Measurements from ENCODE around the gene KLHL42. TPM values are rescaled to one million over a fixed set of nuclear protein-coding genes. Genes with fewer than 3 reads are reported as not detected.

The KLHL42 gene
- total RNA-seq, 2 donors from 2014 or later, result 94.6 to 111 TPM

DNA sequence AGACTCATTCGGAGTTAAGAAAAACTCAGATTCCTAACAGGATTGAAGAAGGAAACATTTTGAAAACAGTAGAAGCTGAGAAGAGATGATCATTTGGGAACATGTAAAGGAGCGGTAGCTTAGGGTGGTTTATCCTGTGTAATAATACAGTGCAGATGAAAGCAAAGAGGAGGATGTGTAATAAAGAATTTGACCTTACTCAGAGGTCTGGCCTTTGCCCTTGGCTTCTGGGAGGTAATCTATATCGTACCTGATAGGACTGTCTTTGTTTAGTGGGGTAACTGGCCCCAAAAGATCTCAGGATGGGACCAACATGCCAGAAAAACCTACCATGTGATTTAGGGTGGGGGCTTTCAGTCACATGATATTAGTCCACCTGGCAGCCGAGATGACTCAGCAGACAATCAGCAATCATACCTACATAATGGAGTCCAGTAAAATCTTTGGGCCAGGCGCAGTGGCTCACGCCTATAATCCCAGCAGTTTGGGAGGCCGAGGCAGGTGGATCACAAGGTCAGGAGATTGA, 23.3 kb upstream of the KLHL42 start:
- Histone ChIP-seq H3K27me3 (replicated peaks; ENCODE audit: insufficient read depth) (no peaks in the 10 kb centered on the region), H3K27ac (no peak overlapping the region), H3K36me3 (peaks cover 10% of the 10 kb centered on the region), H3K4me3 (no peak overlapping the region), H3K9me3 (no peaks in the 10 kb centered on the region), H3K4me1 (ENCODE audit: control insufficient read depth in 1 of 2, low read depth in 2 of 2) (no peaks in the 10 kb centered on the region)
- TF ChIP-seq CTCF (IDR thresholded peaks at IDR 0.05), result no peak
- DNase-seq (ENCODE audit: low spot score), result no peak
- no peak for ATAC-seq (ENCODE audit: insufficient number of reproducible peaks, low FRiP score, low read depth)

DNA sequence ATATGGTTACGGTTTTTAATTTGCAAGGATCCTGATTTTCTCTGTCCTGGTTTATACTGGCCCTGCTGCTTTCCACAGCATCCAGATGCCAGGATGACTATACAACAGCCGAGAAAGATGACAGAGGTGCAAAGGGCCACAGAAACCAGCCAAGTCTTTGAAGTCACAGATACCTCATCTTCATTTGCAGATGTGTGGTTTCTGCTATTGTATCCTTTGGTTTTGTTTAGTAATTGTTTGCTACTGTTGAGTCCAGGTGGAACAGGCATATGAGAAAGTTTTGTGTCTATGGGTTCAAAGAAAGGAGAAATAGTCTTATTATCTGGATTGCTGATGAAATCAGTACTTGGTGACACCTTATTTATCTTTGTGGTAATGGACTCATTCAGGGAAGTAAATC, 17.3 kb upstream of the KLHL42 start:
- Histone ChIP-seq H3K4me1 (ENCODE audit: control insufficient read depth in 1 of 2, low read depth in 2 of 2) (no peaks in the 10 kb centered on the region), H3K36me3 (no peaks in the 10 kb centered on the region), H3K27me3 (replicated peaks; ENCODE audit: insufficient read depth) (no peaks in the 10 kb centered on the region), H3K9me3 (no peaks in the 10 kb centered on the region), H3K4me3 (no peak overlapping the region), H3K27ac (no peak overlapping the region)
- DNase-seq (ENCODE audit: low spot score) (no peak), ATAC-seq (ENCODE audit: insufficient number of reproducible peaks, low FRiP score, low read depth) (no peak)
- no peak for TF ChIP-seq CTCF (IDR thresholded peaks at IDR 0.05)

DNA sequence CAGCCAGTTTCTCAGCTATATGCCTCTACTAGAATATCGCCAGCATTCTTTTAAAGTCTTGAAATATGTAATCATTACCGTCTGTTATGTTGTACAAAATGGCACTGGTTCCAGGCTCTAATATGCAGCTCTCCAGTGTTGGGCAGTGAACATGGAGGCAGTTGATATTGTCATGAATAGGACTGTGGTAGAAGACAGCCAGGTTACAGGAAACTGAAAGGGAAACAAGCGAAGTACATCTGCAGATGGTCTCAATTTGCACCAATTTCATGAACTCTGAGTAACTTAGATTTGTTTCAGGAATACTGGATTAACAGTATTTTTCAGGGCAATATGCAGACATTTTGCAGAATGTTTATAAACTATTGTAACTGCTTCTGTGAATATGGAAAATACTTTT, 13.4 kb upstream of the KLHL42 start:
- ATAC-seq (ENCODE audit: insufficient number of reproducible peaks, low FRiP score, low read depth) (no peak), DNase-seq (ENCODE audit: low spot score) (no peak)
- no peaks in the 10 kb centered on the region for H3K9me3 ChIP-seq
- H3K27me3 ChIP-seq (replicated peaks; ENCODE audit: insufficient read depth), result no peaks in the 10 kb centered on the region
- H3K27ac ChIP-seq, result no peak overlapping the region
- no peak for TF ChIP-seq CTCF (IDR thresholded peaks at IDR 0.05)
- H3K4me3 ChIP-seq, result no peak overlapping the region
- no peaks in the 10 kb centered on the region for H3K4me1 ChIP-seq (ENCODE audit: control insufficient read depth in 1 of 2, low read depth in 2 of 2)
- no peaks in the 10 kb centered on the region for H3K36me3 ChIP-seq

DNA sequence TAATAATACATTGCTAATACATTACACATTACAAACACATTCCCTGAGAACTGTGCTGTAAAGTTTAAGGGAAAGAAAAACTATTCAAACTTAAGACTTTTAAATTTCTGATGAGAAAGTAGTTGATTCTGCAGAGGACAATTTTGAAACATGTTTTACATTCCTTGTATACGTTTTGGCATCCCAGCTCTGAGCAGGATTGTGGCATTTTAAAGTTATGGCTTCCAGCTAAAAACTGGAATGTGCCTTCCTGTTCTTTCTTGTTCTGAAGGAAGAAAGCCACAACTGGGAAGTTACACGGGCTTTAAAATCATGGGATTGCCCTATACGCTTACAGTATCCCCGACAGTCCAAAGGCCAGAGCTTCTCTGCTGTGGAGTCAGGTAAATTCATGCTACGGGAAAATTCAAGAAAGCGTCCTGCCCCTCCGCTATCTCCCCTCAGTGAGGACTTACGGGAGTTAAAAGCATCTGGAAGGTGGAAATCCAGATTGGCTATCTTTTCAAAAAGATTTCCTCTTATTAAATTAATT, 10.8 kb upstream of the KLHL42 start:
- Histone ChIP-seq H3K9me3 (no peaks in the 10 kb centered on the region), H3K36me3 (no peaks in the 10 kb centered on the region), H3K4me1 (ENCODE audit: control insufficient read depth in 1 of 2, low read depth in 2 of 2) (no peaks in the 10 kb centered on the region), H3K27me3 (replicated peaks; ENCODE audit: insufficient read depth) (no peaks in the 10 kb centered on the region), H3K27ac (no peak overlapping the region), H3K4me3 (no peak overlapping the region)
- DNase-seq (ENCODE audit: low spot score), result no peak
- TF ChIP-seq CTCF (IDR thresholded peaks at IDR 0.05), result no peak
- ATAC-seq (ENCODE audit: insufficient number of reproducible peaks, low FRiP score, low read depth), result no peak

DNA sequence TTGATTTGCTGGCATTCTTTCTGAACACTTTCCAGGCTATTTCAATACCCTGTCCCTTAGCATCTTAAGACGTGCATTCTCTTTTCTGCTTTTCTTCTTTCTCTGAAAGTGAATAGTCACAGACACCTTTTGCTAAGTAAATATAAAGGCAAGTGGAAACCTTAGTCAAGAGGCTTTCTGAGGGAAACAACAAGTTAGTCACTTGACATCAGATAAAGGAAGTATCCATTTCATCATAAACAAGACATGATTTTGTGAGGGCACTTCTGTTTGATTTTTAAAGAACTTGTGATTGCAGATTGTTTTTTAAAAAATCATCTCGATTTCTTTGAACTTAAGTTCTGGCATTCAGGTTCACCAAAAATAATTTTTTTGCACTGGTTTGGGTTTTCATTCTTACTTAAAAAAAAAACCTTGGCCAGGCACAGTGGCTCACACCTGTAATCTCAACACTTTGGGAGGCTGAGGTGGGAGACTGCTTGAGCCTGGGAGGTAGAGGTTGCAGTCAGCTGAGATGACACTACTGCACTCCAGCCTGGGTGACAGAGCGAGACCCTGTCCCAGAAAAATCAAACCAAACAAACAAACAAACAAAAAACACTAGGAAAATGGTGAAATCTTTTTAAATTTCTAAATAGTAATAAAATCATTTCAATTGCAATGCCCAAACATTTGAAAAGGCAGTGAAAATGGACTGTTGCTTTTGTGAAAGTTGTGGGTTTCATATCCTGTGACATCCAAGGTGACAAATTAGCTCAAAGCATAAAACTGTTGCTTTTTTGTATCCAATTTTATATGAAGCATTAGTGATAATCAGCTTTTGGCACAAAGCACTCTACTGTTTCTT, 8.3 kb upstream of the KLHL42 start:
- no peak for ATAC-seq (ENCODE audit: insufficient number of reproducible peaks, low FRiP score, low read depth)
- Histone ChIP-seq H3K27ac (no peak overlapping the region), H3K4me1 (ENCODE audit: control insufficient read depth in 1 of 2, low read depth in 2 of 2) (no peaks in the 10 kb centered on the region), H3K4me3 (no peak overlapping the region), H3K9me3 (no peaks in the 10 kb centered on the region), H3K36me3 (no peaks in the 10 kb centered on the region), H3K27me3 (replicated peaks; ENCODE audit: insufficient read depth) (no peaks in the 10 kb centered on the region)
- no peak for TF ChIP-seq CTCF (IDR thresholded peaks at IDR 0.05)
- no peak for DNase-seq (ENCODE audit: low spot score)

Data from thoracic aorta (tissue), 2 donors.